HG03095 (cell line): ENCODE results near the gene RASSF3.
A peak's percentile ranks its signal among the peaks of the same experiment; 100 is the strongest.
"Not testable (repeated sequence)": the region's sequence is repeated elsewhere in the genome, so short reads cannot be mapped to it uniquely, and the experiment has no call there.

Source experiments
- ATAC-seq: cut with Tn5 transposase; IDR thresholded peaks from one replicate; pipeline ENCODE4 v1.9.1; 2021; ENCODE audit warnings: moderate library complexity; ENCODE audit not compliant: unreplicated experiment

RASSF3 gene

GRCh38 chr12:64610079-64610659 lies at the start of gene RASSF3:
RASSF3 (plus strand) TSS chr12:64610495; CDS start chr12:64610633, 138 bp downstream.
- peak; percentile 51 for ATAC-seq

GRCh38 chr12:64561302-64562136 lies 48.8 kb upstream of the RASSF3 start:
- ATAC-seq, result no peak

GRCh38 chr12:64566122-64566521 lies 44.2 kb upstream of the RASSF3 start:
- no peak for ATAC-seq

GRCh38 chr12:64566831-64567517 lies 43.3 kb upstream of the RASSF3 start:
- no peak for ATAC-seq

GRCh38 chr12:64567570-64567969 lies 42.7 kb upstream of the RASSF3 start:
- ATAC-seq, result no peak

- ATAC-seq, result no peak
Observed at GRCh38 chr12:64568298-64568697, 42.0 kb upstream of the RASSF3 start.

- no peak for ATAC-seq
Observed at GRCh38 chr12:64569923-64570691, 40.2 kb upstream of the RASSF3 start.

GRCh38 chr12:64571411-64571810 lies 38.9 kb upstream of the RASSF3 start:
- ATAC-seq, result no peak

GRCh38 chr12:64572241-64572640 lies 38.1 kb upstream of the RASSF3 start:
- no peak for ATAC-seq

- no peak for ATAC-seq
Observed at GRCh38 chr12:64574837-64575236, 35.5 kb upstream of the RASSF3 start.

GRCh38 chr12:64577046-64577445 lies 33.2 kb upstream of the RASSF3 start:
- no peak for ATAC-seq

GRCh38 chr12:64578566-64578965 lies 31.7 kb upstream of the RASSF3 start:
- no peak for ATAC-seq

GRCh38 chr12:64580681-64581080 lies 29.6 kb upstream of the RASSF3 start:
- ATAC-seq, result no peak

- ATAC-seq, result no peak
Observed at GRCh38 chr12:64582114-64582513, 28.2 kb upstream of the RASSF3 start.

- no peak for ATAC-seq
Observed at GRCh38 chr12:64582862-64583261, 27.4 kb upstream of the RASSF3 start.

- not testable (repeated sequence) for ATAC-seq
Observed at GRCh38 chr12:64583395-64583770, 26.9 kb upstream of the RASSF3 start.

- ATAC-seq, result no peak
Observed at GRCh38 chr12:64583771-64584421, 26.4 kb upstream of the RASSF3 start.

GRCh38 chr12:64585104-64585503 lies 25.2 kb upstream of the RASSF3 start:
- no peak for ATAC-seq

- no peak for ATAC-seq
Observed at GRCh38 chr12:64587447-64587846, 22.8 kb upstream of the RASSF3 start.

GRCh38 chr12:64590183-64590582 lies 20.1 kb upstream of the RASSF3 start:
- no peak for ATAC-seq
